HK-2 (cell line): ENCODE data around the gene SMURF1.
"Not testable (repeated sequence)": the region's sequence is repeated elsewhere in the genome, so short reads cannot be mapped to it uniquely, and the experiment has no call there.

Experiments
- DNase-seq: peaks from one replicate; pipeline ENCODE4 v3.0.0-alpha.2; 2018; ENCODE audit not compliant: unreplicated experiment

Gene SMURF1

GRCh38 chr7:99143853-99144672 is at the start of gene SMURF1:
Gene SMURF1 (minus strand): TSS chr7:99144108. CDS start chr7:99143780, 328 bp downstream.
- peak; percentile 59 for DNase-seq

GRCh38 chr7:99191869-99192596 is 48.1 kb upstream of the SMURF1 start:
- DNase-seq: no peak

GRCh38 chr7:99190359-99191009 is 46.6 kb upstream of the SMURF1 start:
- DNase-seq: no peak

- no peak for DNase-seq
Observed at GRCh38 chr7:99189222-99189621, 45.3 kb upstream of the SMURF1 start.

- DNase-seq: no peak
Observed at GRCh38 chr7:99188221-99188620, 44.3 kb upstream of the SMURF1 start.

GRCh38 chr7:99184532-99185218 is 40.8 kb upstream of the SMURF1 start:
- DNase-seq: no peak

- DNase-seq: no peak
Observed at GRCh38 chr7:99180067-99180650, 36.3 kb upstream of the SMURF1 start.

- DNase-seq: no peak
Observed at GRCh38 chr7:99177165-99177564, 33.3 kb upstream of the SMURF1 start.

- no peak for DNase-seq
Observed at GRCh38 chr7:99173787-99174186, 29.9 kb upstream of the SMURF1 start.

- no peak for DNase-seq
Observed at GRCh38 chr7:99171731-99172130, 27.8 kb upstream of the SMURF1 start.

GRCh38 chr7:99170730-99171074 is 26.8 kb upstream of the SMURF1 start:
- no peak for DNase-seq

- no peak for DNase-seq
Observed at GRCh38 chr7:99170065-99170729, 26.3 kb upstream of the SMURF1 start.

- no peak for DNase-seq
Observed at GRCh38 chr7:99167072-99167471, 23.2 kb upstream of the SMURF1 start.

- DNase-seq: no peak
Observed at GRCh38 chr7:99165816-99166215, 21.9 kb upstream of the SMURF1 start.

- not testable (repeated sequence) for DNase-seq
Observed at GRCh38 chr7:99163669-99164068, 19.8 kb upstream of the SMURF1 start.

- DNase-seq: no peak
Observed at GRCh38 chr7:99156649-99157048, 12.7 kb upstream of the SMURF1 start.

GRCh38 chr7:99155211-99155610 is 11.3 kb upstream of the SMURF1 start:
- DNase-seq: no peak

- no peak for DNase-seq
Observed at GRCh38 chr7:99146979-99147378, 3.1 kb upstream of the SMURF1 start.

- DNase-seq: no peak
Observed at GRCh38 chr7:99143521-99143852, 421 bp downstream of the SMURF1 start.

- peak; percentile 98 for DNase-seq
Observed at GRCh38 chr7:99142727-99143520, 984 bp downstream of the SMURF1 start.
